Endothelial cell of umbilical vein (primary cell): Measurements from ENCODE around the gene NCOA6. TPM values are rescaled to one million over a fixed set of nuclear protein-coding genes. Genes with fewer than 3 reads are reported as not detected.

Experiments used
- BruUV-seq: library from RNA; stranded (reverse); fragments of 400-500 nt; replicated peaks from 2 replicates; lab custom pipeline; 2021; lab: Mats Ljungman, UMichigan
- CTCF ChIA-PET: fragments of 300-600, 350-600 bp; sonication (Branson Sonifier 250); formaldehyde crosslinking; loops from one replicate; lab custom pipeline; 2021; ENCODE audit warnings: antibody characterized with exemption, inconsistent platforms; lab: Charles Lee
- POLR2A ChIA-PET: fragments of 300-600, 350-600 bp; sonication (Branson Sonifier 250); formaldehyde crosslinking; loops from one replicate; lab custom pipeline; 2021; ENCODE audit warnings: antibody characterized with exemption, inconsistent platforms; lab: Charles Lee
- DNase-seq: peaks from one replicate; pipeline ENCODE4 v3.0.0-alpha.2; 2011; ENCODE audit warnings: low read depth, low spot score
- FAIRE-seq: peaks from 2 replicates; lab custom pipeline; 2011; peaks lifted over from hg19 to GRCh38; lab: Jason Lieb, UNC
- H2AFZ ChIP-seq: 2 replicates; pipeline ENCODE4 v1.6.0; 2012; ENCODE audit warnings: low read depth, low read length, control low read depth, inconsistent platforms
- H3K27ac ChIP-seq: 2 replicates; pipeline ENCODE4 v1.5.1; 2011; ENCODE audit warnings: low read depth, mild to moderate bottlenecking, control low read depth, low read length, moderate library complexity; ENCODE audit not compliant: insufficient read depth
- H3K27me3 ChIP-seq, 2 experiments: 2 replicates each; pipeline versions ENCODE4 v1.6.0 to v1.6.1; 2011; ENCODE audit warnings: low read length in 2 of 2, mixed read lengths in 1 of 2; ENCODE audit not compliant: control insufficient read depth in 2 of 2, insufficient read depth in 2 of 2
- H3K36me3 ChIP-seq, 2 experiments: 2 replicates in 1 of 2; 3 replicates in 1 of 2; pipeline ENCODE4 v1.5.1; 2011; ENCODE audit warnings: low read length in 2 of 2, mild to moderate bottlenecking in 1 of 2, moderate library complexity in 1 of 2; ENCODE audit not compliant: control insufficient read depth in 2 of 2, insufficient read depth in 2 of 2; ENCODE audit errors: extremely low read depth in 1 of 2
- H3K4me1 ChIP-seq: 3 replicates; pipeline ENCODE4 v1.5.1; 2011; ENCODE audit warnings: mild to moderate bottlenecking, low read length; ENCODE audit not compliant: control insufficient read depth, insufficient read depth; ENCODE audit errors: extremely low read depth
- H3K4me2 ChIP-seq: 2 replicates; pipeline ENCODE4 v1.6.1; 2011; ENCODE audit warnings: low read length, control low read depth, mixed read lengths; ENCODE audit not compliant: insufficient read depth
- H3K4me3 ChIP-seq, 3 experiments: fragments of 200-600 bp in 1 of 3; sonication (generic), shearing (Covaris generic) in 1 of 3; replicated peaks in 1 of 3; 2 replicates each; pipeline ENCODE4 v1.5.1; 2011 to 2016; ENCODE audit warnings: control low read depth in 3 of 3, low read length in 3 of 3, mild to moderate bottlenecking in 2 of 3, inconsistent platforms in 1 of 3, low read depth in 1 of 3, moderate library complexity in 1 of 3; ENCODE audit not compliant: insufficient read depth in 1 of 3
- H3K79me2 ChIP-seq: 2 replicates; pipeline ENCODE4 v1.6.0; 2012; ENCODE audit warnings: low read length, inconsistent platforms; ENCODE audit not compliant: control insufficient read depth, insufficient read depth
- H3K9ac ChIP-seq: replicated peaks from 2 replicates; pipeline ENCODE3; 2011; ENCODE audit warnings: low read length, control low read depth; ENCODE audit not compliant: insufficient read depth; ENCODE audit errors: extremely low read depth
- H3K9me1 ChIP-seq: replicated peaks from 3 replicates; pipeline ENCODE4 v1.6.0; 2011; ENCODE audit warnings: mild to moderate bottlenecking, low read length; ENCODE audit not compliant: control insufficient read depth, insufficient read depth; ENCODE audit errors: extremely low read depth
- H3K9me3 ChIP-seq: replicated peaks from 2 replicates; pipeline ENCODE4 v1.5.1; 2012; ENCODE audit warnings: low read length, inconsistent platforms; ENCODE audit not compliant: control insufficient read depth, insufficient read depth
- H4K20me1 ChIP-seq: replicated peaks from 2 replicates; pipeline ENCODE3; 2011; ENCODE audit warnings: mild to moderate bottlenecking, low read length; ENCODE audit not compliant: control insufficient read depth, insufficient read depth; ENCODE audit errors: extremely low read depth
- EZH2 ChIP-seq: IDR thresholded peaks from 2 replicates; pipeline ENCODE4 v1.6.1; 2012; ENCODE audit warnings: borderline replicate concordance, low read depth, mild to moderate bottlenecking, moderate library complexity, low read length, inconsistent platforms; ENCODE audit not compliant: severe bottlenecking
- FOS ChIP-seq: IDR thresholded peaks from 2 replicates; pipeline ENCODE4 v1.6.1; 2011; ENCODE audit warnings: mild to moderate bottlenecking, low read length, moderate library complexity, borderline replicate concordance; ENCODE audit not compliant: insufficient read depth
- GATA2 ChIP-seq: IDR thresholded peaks from 2 replicates; pipeline ENCODE4 v1.7.0; 2011; ENCODE audit warnings: low read depth, mild to moderate bottlenecking, moderate library complexity, mixed read lengths, low read length; ENCODE audit not compliant: insufficient read length, insufficient read depth
- JUN ChIP-seq: IDR thresholded peaks from 2 replicates; pipeline ENCODE4 v1.6.1; 2011; ENCODE audit warnings: borderline replicate concordance, low read depth; ENCODE audit not compliant: insufficient read length, insufficient read depth
- MYC ChIP-seq: IDR thresholded peaks from one replicate; pipeline ENCODE4 v1.6.1; 2011; ENCODE audit warnings: mild to moderate bottlenecking, low read depth, low read length
- POLR2A ChIP-seq: IDR thresholded peaks from 2 replicates; pipeline ENCODE4 v1.6.1; 2012; ENCODE audit warnings: low read depth, mild to moderate bottlenecking, control low read depth, low read length
- POLR2AphosphoS5 ChIP-seq: IDR thresholded peaks from 2 replicates; pipeline ENCODE4 v1.6.1; 2012; ENCODE audit warnings: low read depth, mild to moderate bottlenecking, control low read depth, low read length, moderate library complexity; ENCODE audit not compliant: insufficient read depth
- dilution Hi-C: fragments of 300-500 bp; cut with MboI; formaldehyde crosslinking; loops from one replicate; pipeline ENCODE4 v1.15.0; 2019; ENCODE audit warnings: low sequenced_read_pairs; ENCODE audit not compliant: extremely low pct_ligation_motif_present
- intact Hi-C: fragments of 100-400 bp; cut with micrococcal nuclease; formaldehyde crosslinking; loops from one replicate; pipeline ENCODE4 v1.10.0; 2022
- polyA plus RNA-seq, 4 experiments: library from polyadenylated mRNA; depleted of rRNA in 3 of 4; stranded (reverse) in 3 of 4; unstranded in 1 of 4; fragments of >200 nt; gene quantifications; 2 replicates each; pipeline versions ENCODE4 v1.2.1 to v1.2.3, GENCODE V29; 2011 to 2012; ENCODE audit warnings: missing spikeins in 1 of 4
- total RNA-seq: library from RNA; stranded (reverse); gene quantifications from 2 replicates; pipeline ENCODE4 v1.2.3, GENCODE V29; 2021
- TF ChIP-seq, protein P1 (sequence below): IDR thresholded peaks from 2 replicates; pipeline ENCODE4 v1.6.1; 2011; ENCODE audit not compliant: insufficient read depth, insufficient read length
- TF ChIP-seq, protein P2 (sequence below), 2 donors: IDR thresholded peaks; 1 replicate in 1 of 2; 2 replicates in 1 of 2; pipeline ENCODE4 v1.5.1; 2011; ENCODE audit warnings: low read length in 2 of 2, mild to moderate bottlenecking in 2 of 2, moderate library complexity in 2 of 2, control low read depth in 1 of 2, inconsistent platforms in 1 of 2, low read depth in 1 of 2; ENCODE audit not compliant: insufficient read depth in 1 of 2; ENCODE audit errors: extremely low read depth in 1 of 2

The NCOA6 gene
- total and polyA plus RNA-seq, 2 donors (not counting 3 experiments of a cell fraction or from before 2014, with no cell fraction given) = 16.9 to 26.7 TPM

DNA sequence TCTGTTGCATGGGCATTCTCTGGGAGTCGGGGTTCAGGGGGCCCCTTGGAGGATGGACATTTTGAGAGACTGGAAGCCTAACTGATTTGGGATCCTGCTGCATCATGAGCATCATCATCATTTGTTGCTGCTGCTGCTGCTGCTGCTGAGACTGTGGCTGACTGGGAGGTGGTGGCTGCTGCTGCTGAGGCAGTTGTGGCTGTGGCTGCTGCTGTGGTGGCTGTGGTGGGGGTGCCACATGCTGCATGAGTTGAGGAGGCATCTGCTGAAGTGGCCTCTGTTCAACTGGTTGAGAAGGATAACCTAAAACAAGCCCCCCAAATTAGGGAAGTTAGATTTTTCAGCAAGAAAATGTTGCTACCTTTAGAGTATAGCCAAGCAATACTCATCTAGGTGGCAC, 82.4 kb downstream of the NCOA6 start:
- no peaks in the 10 kb centered on the region for H3K27me3 ChIP-seq
- CTCF ChIA-PET = interaction anchor here (1.8 kb wide), 1 partner anchor 27 kb away, joined by 7 read pairs; no protein-coding TSS in a partner anchor
- H3K9me1 ChIP-seq = no peaks in the 10 kb centered on the region
- no peak overlapping the region for H3K27ac ChIP-seq
- dilution Hi-C loops (no loop called here), intact Hi-C loops (no loop called here)
- no TSS peak for BruUV-seq
- FAIRE-seq (no peak), DNase-seq (no peak)
- H3K9me3 ChIP-seq = no peaks in the 10 kb centered on the region
- H3K4me1 ChIP-seq = no peaks in the 10 kb centered on the region
- H3K9ac ChIP-seq = no peak overlapping the region
- no peaks in the 10 kb centered on the region for H3K79me2 ChIP-seq
- H3K4me3 ChIP-seq = no peak overlapping the region
- no peak overlapping the region for H3K4me2 ChIP-seq
- H2AFZ ChIP-seq = no peak overlapping the region
- TF ChIP-seq EZH2 (no peak), POLR2AphosphoS5 (no peak), MYC (no peak), GATA2 (no peak), JUN (no peak), FOS (no peak), POLR2A (no peak)
- TF ChIP-seq, protein P1, sequence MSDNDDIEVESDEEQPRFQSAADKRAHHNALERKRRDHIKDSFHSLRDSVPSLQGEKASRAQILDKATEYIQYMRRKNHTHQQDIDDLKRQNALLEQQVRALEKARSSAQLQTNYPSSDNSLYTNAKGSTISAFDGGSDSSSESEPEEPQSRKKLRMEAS = no peak
- TF ChIP-seq, protein P2, sequence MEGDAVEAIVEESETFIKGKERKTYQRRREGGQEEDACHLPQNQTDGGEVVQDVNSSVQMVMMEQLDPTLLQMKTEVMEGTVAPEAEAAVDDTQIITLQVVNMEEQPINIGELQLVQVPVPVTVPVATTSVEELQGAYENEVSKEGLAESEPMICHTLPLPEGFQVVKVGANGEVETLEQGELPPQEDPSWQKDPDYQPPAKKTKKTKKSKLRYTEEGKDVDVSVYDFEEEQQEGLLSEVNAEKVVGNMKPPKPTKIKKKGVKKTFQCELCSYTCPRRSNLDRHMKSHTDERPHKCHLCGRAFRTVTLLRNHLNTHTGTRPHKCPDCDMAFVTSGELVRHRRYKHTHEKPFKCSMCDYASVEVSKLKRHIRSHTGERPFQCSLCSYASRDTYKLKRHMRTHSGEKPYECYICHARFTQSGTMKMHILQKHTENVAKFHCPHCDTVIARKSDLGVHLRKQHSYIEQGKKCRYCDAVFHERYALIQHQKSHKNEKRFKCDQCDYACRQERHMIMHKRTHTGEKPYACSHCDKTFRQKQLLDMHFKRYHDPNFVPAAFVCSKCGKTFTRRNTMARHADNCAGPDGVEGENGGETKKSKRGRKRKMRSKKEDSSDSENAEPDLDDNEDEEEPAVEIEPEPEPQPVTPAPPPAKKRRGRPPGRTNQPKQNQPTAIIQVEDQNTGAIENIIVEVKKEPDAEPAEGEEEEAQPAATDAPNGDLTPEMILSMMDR (IDR thresholded peaks at IDR 0.05; ENCODE audit: extremely low read depth in 1 of 2, insufficient read depth in 1 of 2, low read depth in 1 of 2, low read length in 2 of 2) = no peak
- POLR2A ChIA-PET = no interaction called here
- peaks cover 7 to 17% of the 10 kb centered on the region in 2 experiments for H3K36me3 ChIP-seq
- no peaks in the 10 kb centered on the region for H4K20me1 ChIP-seq
